Parathyroid adenoma (tissue), 2 donors: ENCODE data around the gene ADGRV1.

Source experiments
- H2AFZ ChIP-seq: fragments of 300-600 bp; sonication (generic); one replicate; pipeline ENCODE4 v1.7.0; 2017; ENCODE audit warnings: antibody characterized with exemption, mild to moderate bottlenecking
- H3K27ac ChIP-seq: fragments of 300-600 bp; sonication (generic); one replicate; pipeline ENCODE4 v1.7.0; 2017
- H3K27me3 ChIP-seq: fragments of 300-600 bp; sonication (generic); one replicate; pipeline ENCODE4 v1.7.0; 2017; ENCODE audit warnings: low read length; ENCODE audit not compliant: control insufficient read depth, insufficient read depth
- H3K36me3 ChIP-seq: fragments of 300-600 bp; sonication (generic); one replicate; pipeline ENCODE4 v1.7.0; 2017; ENCODE audit warnings: low read length; ENCODE audit not compliant: control insufficient read depth, insufficient read depth
- H3K4me1 ChIP-seq: fragments of 300-600 bp; sonication (generic); one replicate; pipeline ENCODE4 v1.7.0; 2017; ENCODE audit warnings: control low read depth
- H3K4me2 ChIP-seq: fragments of 300-600 bp; sonication (generic); one replicate; pipeline ENCODE4 v1.7.0; 2017; ENCODE audit warnings: low read length
- H3K4me3 ChIP-seq: fragments of 300-600 bp; sonication (generic); one replicate; pipeline ENCODE4 v1.7.0; 2017; ENCODE audit warnings: low read depth, low read length
- H3K79me2 ChIP-seq: fragments of 300-600 bp; sonication (generic); one replicate; pipeline ENCODE4 v1.7.0; 2017; ENCODE audit warnings: control low read depth
- H3K9ac ChIP-seq: fragments of 300-600 bp; sonication (generic); one replicate; pipeline ENCODE4 v1.7.0; 2017; ENCODE audit warnings: mild to moderate bottlenecking
- H3K9me3 ChIP-seq: fragments of 300-600 bp; sonication (generic); one replicate; pipeline ENCODE4 v1.7.0; 2017; ENCODE audit warnings: low read length; ENCODE audit not compliant: control insufficient read depth
- CTCF ChIP-seq: fragments of 300-600 bp; sonication (generic); IDR thresholded peaks from one replicate; pipeline ENCODE4 v1.7.0; 2017; ENCODE audit warnings: antibody characterized with exemption, mild to moderate bottlenecking
- donor health status: primary hyperparathyroidism.

The ADGRV1 gene

DNA sequence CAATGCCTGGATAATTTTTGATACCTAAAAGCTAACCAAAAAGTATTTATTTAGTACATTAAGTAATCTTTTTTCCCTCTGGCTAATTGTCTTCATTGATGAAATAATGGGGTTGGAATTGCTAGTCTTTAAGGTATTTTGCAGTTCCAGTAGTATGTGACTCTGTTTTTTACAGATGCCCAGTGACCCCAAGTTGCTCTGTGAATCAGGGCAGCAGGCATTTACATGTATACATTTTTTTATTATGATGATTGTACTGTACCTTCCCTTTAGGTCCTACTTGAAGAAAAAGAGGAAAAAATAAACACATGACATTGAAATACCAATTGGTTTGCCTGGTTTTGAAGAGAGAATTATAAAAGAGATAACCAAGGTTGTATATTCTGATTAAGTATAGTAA, 385.5 kb downstream of the ADGRV1 start:
- no peak overlapping the region for H3K4me3 ChIP-seq
- TF ChIP-seq CTCF: no peak
- H2AFZ ChIP-seq: no peak overlapping the region
- no peaks in the 10 kb centered on the region for H3K27me3 ChIP-seq
- no peaks in the 10 kb centered on the region for H3K79me2 ChIP-seq
- H3K9me3 ChIP-seq: no peaks in the 10 kb centered on the region
- H3K27ac ChIP-seq: no peak overlapping the region
- H3K4me1 ChIP-seq: peaks cover 22% of the 10 kb centered on the region
- no peak overlapping the region for H3K9ac ChIP-seq
- no peaks in the 10 kb centered on the region for H3K36me3 ChIP-seq
- no peak overlapping the region for H3K4me2 ChIP-seq

- H3K36me3 ChIP-seq: no peaks in the 10 kb centered on the region
- H3K4me3 ChIP-seq: no peak overlapping the region
- no peak overlapping the region for H2AFZ ChIP-seq
- H3K27ac ChIP-seq: no peak overlapping the region
- no peak overlapping the region for H3K4me2 ChIP-seq
- H3K4me1 ChIP-seq: no peaks in the 10 kb centered on the region
- H3K9ac ChIP-seq: no peak overlapping the region
- no peaks in the 10 kb centered on the region for H3K79me2 ChIP-seq
- no peaks in the 10 kb centered on the region for H3K9me3 ChIP-seq
- H3K27me3 ChIP-seq: no peaks in the 10 kb centered on the region
- no peak for TF ChIP-seq CTCF
These were observed 389.1 kb downstream of the ADGRV1 start for GRCh38 chr5:90947667-90948066.

DNA sequence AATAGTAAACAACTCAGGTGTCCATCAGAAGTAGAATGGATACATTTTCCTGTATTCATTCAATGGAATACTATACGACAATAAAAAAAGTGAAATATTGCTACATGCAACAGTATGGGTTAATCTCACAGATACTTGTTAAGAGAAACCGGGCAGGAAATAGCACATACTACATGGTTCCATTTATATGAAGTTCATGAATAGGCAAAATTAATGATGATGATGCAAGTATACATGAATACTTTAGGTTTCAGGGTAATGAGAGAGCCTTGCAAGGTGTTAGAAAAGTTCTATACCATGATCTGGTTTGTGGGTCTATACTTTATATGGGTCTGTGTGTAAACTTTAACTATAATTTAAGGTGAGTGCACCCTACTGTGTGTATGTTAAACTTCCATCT, 390.4 kb downstream of the ADGRV1 start:
- H3K9me3 ChIP-seq: no peaks in the 10 kb centered on the region
- H3K36me3 ChIP-seq: no peaks in the 10 kb centered on the region
- H3K9ac ChIP-seq: no peak overlapping the region
- H3K27me3 ChIP-seq: no peaks in the 10 kb centered on the region
- no peak overlapping the region for H3K4me2 ChIP-seq
- no peak overlapping the region for H2AFZ ChIP-seq
- no peaks in the 10 kb centered on the region for H3K4me1 ChIP-seq
- no peak overlapping the region for H3K27ac ChIP-seq
- TF ChIP-seq CTCF: no peak
- no peak overlapping the region for H3K4me3 ChIP-seq
- no peaks in the 10 kb centered on the region for H3K79me2 ChIP-seq

DNA sequence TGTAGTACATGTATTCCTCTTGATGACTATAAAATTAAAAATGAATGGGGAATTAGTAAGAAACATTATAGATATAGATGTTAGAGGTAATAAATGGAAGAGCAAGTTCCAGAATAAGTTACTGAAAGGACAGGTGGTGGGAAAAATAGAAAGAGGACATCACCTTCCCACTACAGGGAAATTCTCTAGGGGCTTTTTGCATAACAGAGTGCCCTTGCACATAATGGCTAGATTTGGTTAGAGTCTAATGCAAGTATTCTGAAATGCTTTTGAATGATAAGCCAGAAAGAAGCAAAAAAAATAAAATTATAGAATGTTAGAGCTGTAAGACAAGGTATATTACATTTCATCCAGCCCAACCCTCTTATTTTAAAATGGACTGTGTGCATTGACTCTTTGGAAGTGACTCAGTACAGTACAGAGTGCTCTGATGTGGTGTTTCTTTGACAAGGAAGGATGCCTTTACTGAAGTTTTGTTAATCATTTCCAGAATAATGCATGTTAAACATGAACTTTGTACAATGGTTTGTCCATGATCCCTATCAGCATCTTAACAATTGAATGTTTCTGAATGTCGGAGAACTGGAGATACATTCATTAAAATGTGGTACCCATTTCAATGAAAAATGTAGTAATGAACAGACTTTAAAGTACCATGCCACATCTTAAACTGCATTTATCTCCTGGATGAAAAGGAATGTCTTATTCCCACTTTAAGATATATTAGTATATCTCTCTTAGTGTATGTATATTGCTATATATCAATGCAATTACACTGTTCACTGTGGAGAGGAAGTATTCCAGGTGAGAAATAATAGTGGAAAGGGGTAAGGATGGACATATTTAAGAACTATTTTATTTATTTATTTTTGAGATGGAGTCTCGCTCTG, 391.1 kb downstream of the ADGRV1 start:
- Histone ChIP-seq H3K36me3 (no peaks in the 10 kb centered on the region), H3K27ac (no peak overlapping the region)

More for the DNA sequence above, 391.1 kb downstream of the ADGRV1 start:
- H3K9ac ChIP-seq: no peak overlapping the region
- no peaks in the 10 kb centered on the region for H3K9me3 ChIP-seq
- no peaks in the 10 kb centered on the region for H3K27me3 ChIP-seq
- no peak overlapping the region for H3K4me3 ChIP-seq
- no peaks in the 10 kb centered on the region for H3K4me1 ChIP-seq
- no peaks in the 10 kb centered on the region for H3K79me2 ChIP-seq
- TF ChIP-seq CTCF: no peak
- H2AFZ ChIP-seq: no peak overlapping the region
- no peak overlapping the region for H3K4me2 ChIP-seq
